Motor neuron (in vitro differentiated cells): ENCODE measurements around the gene ZBTB34. TPM values are rescaled to one million over a fixed set of nuclear protein-coding genes. Genes with fewer than 3 reads are reported as not detected.
A peak's percentile ranks its signal among the peaks of the same experiment; 100 is the strongest.

Source experiments
- ATAC-seq, 8 experiments: fragments of 200-7000 bp; cut with Tn5 transposase; replicated peaks in 6 of 8; 2 replicates each; pipeline ENCODE4 v1.8.0; 2021; ENCODE audit warnings: mild to moderate bottlenecking in 8 of 8, moderate library complexity in 8 of 8
- H3K27ac ChIP-seq, 2 donors: fragments of 250-450 bp; sonication (Bioruptor Pico); 2 replicates each; pipeline ENCODE4 v1.9.0; 2021; ENCODE audit warnings: antibody characterized with exemption in 2 of 2, mild to moderate bottlenecking in 2 of 2, moderate library complexity in 1 of 2
- H3K4me1 ChIP-seq, 2 donors: fragments of 250-450 bp; sonication (Bioruptor Pico); replicated peaks in 1 of 2; 2 replicates each; pipeline ENCODE4 v1.6.1; 2021; ENCODE audit warnings: antibody characterized with exemption in 2 of 2, mild to moderate bottlenecking in 2 of 2, moderate library complexity in 1 of 2
- H3K4me3 ChIP-seq, 5 donors: fragments of 250-450 bp; sonication (Bioruptor Pico); 2 replicates each; pipeline ENCODE4 v1.9.0; 2021; ENCODE audit warnings: antibody characterized with exemption in 5 of 5, mild to moderate bottlenecking in 5 of 5, moderate library complexity in 4 of 5
- WGBS, 10 experiments: fragments of 450-650 bp; shearing (Covaris generic); methylation state at CpG; one replicate each; pipeline ENCODE4 v1.0.0; 2022; 5-methylcytosine and 5-hydroxymethylcytosine counted together
- in situ Hi-C, 9 experiments: fragments of 400-800 bp; cut with MboI; loops; one replicate each; pipeline ENCODE4 v1.15.0; 2021; ENCODE audit warnings: low sequenced_read_pairs in 9 of 9, low pct_unique_long_range_greater_than_20kb in 2 of 9; ENCODE audit not compliant: unreplicated experiment in 9 of 9
- total RNA-seq, 8 experiments: library from RNA; unstranded; fragments of 300-600 nt; gene quantifications; 2 replicates each; pipeline versions ENCODE4 v1.2.3 to v1.2.4, GENCODE V29; 2022

ZBTB34 gene
- total RNA-seq, 8 experiments from 2014 or later, result 2.5 to 17.9 (median 11.0) TPM

DNA sequence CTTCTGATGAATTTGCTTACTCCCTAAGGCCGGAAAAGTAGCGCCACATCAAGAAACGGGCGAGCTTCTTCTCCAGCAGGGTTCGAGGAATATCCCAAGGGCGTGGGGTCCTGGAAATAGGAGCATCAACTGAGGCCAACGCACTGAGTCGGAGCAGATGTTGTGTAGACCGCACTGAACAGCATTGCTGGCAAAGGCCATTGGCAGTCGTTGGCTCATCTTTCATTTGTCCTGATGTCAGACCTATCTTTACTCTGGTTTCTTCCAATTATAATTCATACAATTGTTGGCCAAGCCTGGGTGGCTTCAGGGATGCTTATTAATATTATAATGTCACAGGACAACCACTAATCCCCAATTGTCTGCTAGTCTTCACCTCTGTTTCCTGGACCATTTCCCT, 26.5 kb downstream of the ZBTB34 start:
- 50 to 100% (median 86%) methylated on average over 2 to 9 of the region's 10 CpGs; no CpG with 5 or more reads in 1 of the 10 experiments for WGBS, 10 experiments
- ATAC-seq, result no peak
- H3K27ac ChIP-seq, result no peak overlapping the region

DNA sequence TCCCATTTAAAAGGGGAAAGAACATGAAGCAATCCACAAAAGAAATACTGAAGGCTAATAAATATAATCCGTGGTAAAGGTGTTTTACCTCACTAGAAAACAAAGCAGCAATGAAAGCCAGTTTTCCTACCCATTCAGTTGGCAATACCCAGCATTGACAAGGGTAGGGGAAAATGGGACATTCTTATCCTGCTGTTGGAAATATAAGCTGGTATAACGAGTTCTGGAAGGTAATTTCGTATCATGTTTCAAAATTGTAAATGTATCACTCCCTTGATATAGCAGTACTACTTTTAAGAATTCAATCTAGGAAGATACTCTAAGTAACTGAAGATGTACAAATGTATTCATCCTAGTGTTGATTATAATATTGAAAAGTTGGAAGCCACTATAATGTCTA, 31.2 kb downstream of the ZBTB34 start:
- whole genome bisulfite sequencing, 10 experiments, result 48 to 93% (median 80%) methylated on average over 2 to 3 of the region's 3 CpGs
- Histone ChIP-seq H3K27ac (no peak overlapping the region), H3K4me3 (no peak overlapping the region), H3K4me1 (peaks cover 0 to 2% of the 10 kb centered on the region in 2 donors)
- in situ Hi-C loops, result no loop called here
- ATAC-seq, result no peak

More for the DNA sequence above, 26.5 kb downstream of the ZBTB34 start:
- Histone ChIP-seq H3K4me1 (peaks cover 15 to 26% of the 10 kb centered on the region in 2 donors), H3K4me3 (no peak overlapping the region)
- in situ Hi-C loops, result no loop called here

DNA sequence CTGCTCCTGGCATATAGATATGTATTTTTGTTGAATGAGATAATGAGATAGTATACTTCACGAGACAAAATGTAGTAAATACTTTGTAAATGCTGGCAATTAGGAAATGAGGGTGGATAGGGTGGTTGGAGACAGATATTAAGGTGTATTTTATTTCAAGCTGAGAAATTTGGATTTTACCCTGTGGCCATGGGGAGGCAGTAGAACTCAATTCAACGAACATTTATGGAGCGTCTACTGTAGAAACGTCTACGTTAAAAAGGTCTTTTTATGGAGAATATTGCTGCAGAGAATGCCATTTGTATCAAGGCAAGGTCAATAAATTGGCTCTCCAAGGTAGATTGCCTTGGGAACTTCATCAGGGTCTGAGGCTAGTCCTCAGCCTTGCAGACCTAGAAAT, 32.6 kb downstream of the ZBTB34 start:
- ATAC-seq, result peak in 1 of 8 experiments; percentile 46

DNA sequence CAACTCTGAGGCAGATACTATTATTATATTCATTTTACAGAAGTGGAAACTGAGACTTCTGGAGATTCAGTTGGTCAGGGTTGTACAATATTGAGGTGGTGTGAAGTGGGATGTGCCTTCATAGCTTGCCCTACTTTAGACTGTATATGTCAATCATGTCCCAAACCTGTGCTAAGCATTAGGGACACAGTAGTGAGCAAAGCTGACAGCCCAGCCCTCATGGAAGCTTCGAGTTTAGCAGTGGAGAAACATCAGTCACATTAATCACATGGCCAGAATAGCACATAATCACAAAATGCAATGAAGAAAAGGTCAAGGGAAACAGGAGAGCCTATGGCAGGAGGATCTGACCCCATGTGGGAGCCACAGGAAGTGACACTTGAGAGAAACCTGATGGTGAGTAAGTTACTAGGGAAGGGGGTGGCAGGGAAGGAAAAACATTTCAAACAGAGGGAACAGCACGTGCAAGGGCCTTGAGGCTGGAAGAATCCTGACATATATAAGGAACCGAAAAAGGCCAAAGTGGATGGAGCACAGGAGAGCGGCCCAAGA, 33.7 kb downstream of the ZBTB34 start:
- WGBS, 10 experiments, result 50 to 80% (median 57%) methylated on average over 1 to 3 of the region's 4 CpGs; no CpG with 5 or more reads in 4 of the 10 experiments
- Histone ChIP-seq H3K27ac (no peak overlapping the region), H3K4me1 (no peaks in the 10 kb centered on the region), H3K4me3 (no peak overlapping the region)
- in situ Hi-C loops, result no loop called here
- ATAC-seq, result no peak

More for the DNA sequence above, 32.6 kb downstream of the ZBTB34 start:
- Histone ChIP-seq H3K4me1 (no peaks in the 10 kb centered on the region), H3K27ac (no peak overlapping the region), H3K4me3 (no peak overlapping the region)
- in situ Hi-C loops, result no loop called here
- 18 to 54% (median 33%) methylated on average over 1 to 5 of the region's 5 CpGs; no CpG with 5 or more reads in 3 of the 10 experiments for WGBS, 10 experiments

DNA sequence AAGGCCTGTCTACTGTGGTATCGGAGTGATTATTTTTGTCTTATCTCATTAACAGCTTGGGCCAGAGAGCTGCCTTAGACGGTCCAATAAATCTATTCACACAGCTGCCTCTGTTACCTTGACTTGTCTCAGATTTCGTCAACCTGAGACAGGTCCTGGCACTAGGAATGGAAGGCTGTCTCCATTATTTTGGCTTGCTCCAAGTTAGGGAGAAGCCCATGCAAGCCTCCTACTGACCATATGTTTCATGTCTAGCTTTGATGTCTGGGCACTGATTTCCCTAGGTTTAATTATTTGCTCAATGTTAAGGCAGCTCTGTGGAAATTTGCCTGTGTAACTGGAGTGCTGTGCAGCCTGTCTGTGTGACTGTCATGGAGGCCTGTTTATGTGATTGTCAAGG, 41.8 kb downstream of the ZBTB34 start:
- no peak for ATAC-seq
- H3K4me1 ChIP-seq, result no peaks in the 10 kb centered on the region
- H3K4me3 ChIP-seq, result no peak overlapping the region
- WGBS, 10 experiments, result 38 to 92% (median 60%) methylated on average over 1 to 3 of the region's 3 CpGs; no CpG with 5 or more reads in 1 of the 10 experiments
- H3K27ac ChIP-seq, result no peak overlapping the region
- in situ Hi-C loops, result no loop called here

DNA sequence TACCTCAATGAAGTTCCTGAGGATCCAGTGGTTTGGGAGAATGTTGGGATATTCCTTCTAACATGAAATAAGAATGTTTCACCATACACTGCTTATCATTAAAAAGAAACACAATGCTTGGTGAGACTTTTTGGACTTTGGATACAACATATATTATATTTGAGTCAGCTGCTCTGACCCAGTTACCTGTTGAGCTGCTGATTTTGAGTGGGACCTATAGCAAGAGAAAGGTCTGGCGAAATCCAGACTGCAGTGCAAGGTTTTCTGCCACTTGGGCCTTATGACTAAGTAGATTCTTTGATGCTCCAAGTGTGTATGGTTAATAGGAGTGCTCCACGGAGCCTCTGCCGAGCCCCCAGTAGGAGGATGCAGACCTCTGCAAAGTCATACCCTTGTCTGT, 44.1 kb downstream of the ZBTB34 start:
- ATAC-seq, result no peak
- no peak overlapping the region for H3K27ac ChIP-seq
- no peak overlapping the region for H3K4me3 ChIP-seq
- 0 to 80% (median 65%) methylated on average over 1 to 3 of the region's 3 CpGs; no CpG with 5 or more reads in 5 of the 10 experiments for WGBS, 10 experiments
- in situ Hi-C loops, result no loop called here
- H3K4me1 ChIP-seq, result no peaks in the 10 kb centered on the region

DNA sequence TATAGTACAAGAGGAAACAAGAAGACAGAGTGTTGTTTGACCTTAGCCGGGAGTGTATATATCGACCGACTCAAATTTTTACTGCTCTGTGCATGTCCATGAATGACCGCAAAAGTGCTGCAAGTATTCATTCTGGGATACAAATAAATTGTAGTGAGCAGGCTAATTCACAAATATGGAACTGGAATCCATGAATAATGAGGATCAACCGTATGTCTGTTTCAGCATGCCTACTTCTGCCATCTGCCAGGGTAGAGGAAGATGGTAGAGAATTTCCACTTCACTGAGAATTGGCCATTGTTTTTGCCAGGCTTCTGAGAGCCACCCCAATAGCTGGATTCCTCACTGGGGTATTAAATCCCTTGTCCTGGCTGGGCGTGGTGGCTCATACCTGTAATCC, 45.7 kb downstream of the ZBTB34 start:
- in situ Hi-C loops, result no loop called here
- ATAC-seq, result no peak
- 54 to 96% (median 86%) methylated on average over 3 to 6 of the region's 6 CpGs; no CpG with 5 or more reads in 1 of the 10 experiments for WGBS, 10 experiments
- H3K27ac ChIP-seq, result no peak overlapping the region
- no peak overlapping the region for H3K4me3 ChIP-seq
- no peaks in the 10 kb centered on the region for H3K4me1 ChIP-seq

DNA sequence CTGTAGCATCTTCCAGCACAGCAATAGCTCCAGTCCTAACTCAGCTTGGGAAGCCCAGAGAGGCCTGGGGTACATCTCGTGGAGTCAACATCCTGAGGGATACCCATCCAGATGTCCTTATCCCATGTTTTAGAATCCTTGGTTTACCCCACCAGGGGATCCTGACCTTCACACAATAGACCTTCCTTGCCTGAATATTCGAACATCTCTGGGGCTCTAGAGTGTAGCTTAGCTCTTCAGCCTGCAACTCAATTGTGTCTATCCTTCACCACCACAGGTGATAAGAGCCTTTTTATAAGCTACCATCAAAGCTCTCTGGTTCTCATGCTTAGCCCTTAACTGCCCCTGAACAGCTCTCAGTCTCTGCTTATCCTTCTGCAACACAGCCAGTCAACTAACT, 46.6 kb downstream of the ZBTB34 start:
- Histone ChIP-seq H3K4me3 (no peak overlapping the region), H3K4me1 (no peaks in the 10 kb centered on the region), H3K27ac (no peak overlapping the region)
- 0 to 88% (median 46%) methylated on average over 1 to 2 of the region's 2 CpGs; no CpG with 5 or more reads in 2 of the 10 experiments for WGBS, 10 experiments
- in situ Hi-C loops, result no loop called here
- no peak for ATAC-seq

DNA sequence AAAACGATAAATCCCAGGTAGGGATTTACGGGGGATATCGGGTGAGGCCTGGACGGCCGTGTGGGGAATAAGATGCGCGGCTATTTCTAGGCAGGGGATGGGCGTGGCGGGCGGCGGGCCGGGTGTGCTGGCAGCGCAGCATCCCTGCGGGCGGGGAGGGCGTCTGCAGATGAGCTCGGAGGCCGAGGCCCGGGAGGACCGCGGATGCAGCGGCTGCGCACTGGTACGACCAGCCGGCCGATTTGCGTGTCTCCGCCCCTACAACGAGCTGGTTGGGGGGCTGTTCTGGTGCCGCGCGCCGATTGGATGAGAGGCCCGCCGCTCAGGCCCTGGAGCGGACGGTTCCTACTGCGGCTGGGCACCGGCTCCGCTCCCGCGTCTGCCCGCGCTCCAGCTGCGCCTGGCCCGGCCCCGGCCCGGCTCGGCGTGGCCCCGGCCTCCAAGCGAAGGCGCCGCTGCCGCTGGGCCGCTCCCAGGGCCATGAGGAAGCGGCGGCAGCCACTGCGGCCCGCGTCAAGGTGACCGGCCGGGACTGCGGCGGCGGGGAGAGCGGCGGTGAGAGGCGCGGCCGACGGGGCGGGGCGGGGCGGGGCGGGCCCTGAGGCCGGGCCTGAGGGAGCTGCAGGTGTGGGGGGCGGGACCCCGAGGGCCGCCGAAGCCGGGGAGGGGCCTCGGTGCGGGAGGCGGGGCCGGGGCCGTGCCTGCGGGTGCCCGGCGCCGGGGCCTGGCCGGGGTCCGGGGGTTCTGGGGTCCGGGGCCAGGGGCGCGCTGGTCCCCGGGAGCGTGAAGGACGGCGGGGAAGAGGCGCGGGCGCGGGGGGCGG, 54.2 kb downstream of the ZBTB34 start, which contains the start of gene RALGPS1:
TSS of gene RALGPS1 (plus strand) at position 325 of the 823 bp plus-strand sequence. CDS start 47,508 bp downstream, outside the sequence.
- in situ Hi-C loops, result no loop called here
- peak within 1 kb of the TSS; percentile 63 to 99 (median 72) for H3K4me3 ChIP-seq
- 0 to 3% (median 0%) methylated on average over 1 to 7 of the region's 105 CpGs; no CpG with 5 or more reads in 7 of the 10 experiments for WGBS, 10 experiments
- H3K27ac ChIP-seq, result peak within 1 kb of the TSS; percentile 89 to 95
- H3K4me1 ChIP-seq, result peaks cover 0 to 7% of the 10 kb centered on the region in 2 donors
- peak; percentile 95 to 99 (median 98) for ATAC-seq

DNA sequence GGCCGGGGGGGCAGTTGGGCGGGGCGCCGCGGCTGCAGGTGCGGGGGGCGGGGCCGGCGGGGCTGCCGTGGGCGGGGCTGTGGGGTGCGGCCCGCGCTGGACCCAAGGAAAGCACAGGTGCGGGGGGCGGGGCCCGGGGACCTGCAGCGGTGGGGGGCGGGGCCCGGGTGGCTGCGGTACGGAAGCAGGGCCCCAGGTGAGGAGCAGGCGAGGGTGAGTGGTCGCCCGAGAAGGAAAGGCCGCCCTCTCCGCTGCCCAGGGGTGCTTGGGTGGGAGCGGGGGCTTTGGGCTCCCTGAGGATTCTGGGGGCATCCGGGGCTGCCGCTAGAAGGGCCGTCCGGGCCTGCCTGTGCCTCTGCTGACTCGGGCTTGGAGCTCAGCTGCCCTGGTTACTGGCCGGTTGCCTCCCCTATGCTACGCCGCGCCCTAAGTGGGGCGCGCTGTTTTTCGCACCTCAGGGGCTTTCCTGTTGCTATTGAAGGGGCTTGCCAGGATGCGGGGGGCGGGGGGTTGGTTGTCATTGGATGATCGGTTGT, 54.9 kb downstream of the ZBTB34 start:
- WGBS, 10 experiments, result 0 to 20% (median 0%) methylated on average over 1 to 3 of the region's 43 CpGs; no CpG with 5 or more reads in 7 of the 10 experiments
- peak in 5 of 8 experiments; percentile 1 to 11 (median 7) for ATAC-seq
- no peak overlapping the region for H3K27ac ChIP-seq
- H3K4me3 ChIP-seq, result peak overlapping the region; percentile 63 to 99 (median 72)
- peaks cover 0 to 7% of the 10 kb centered on the region in 2 donors for H3K4me1 ChIP-seq
- in situ Hi-C loops, result no loop called here

DNA sequence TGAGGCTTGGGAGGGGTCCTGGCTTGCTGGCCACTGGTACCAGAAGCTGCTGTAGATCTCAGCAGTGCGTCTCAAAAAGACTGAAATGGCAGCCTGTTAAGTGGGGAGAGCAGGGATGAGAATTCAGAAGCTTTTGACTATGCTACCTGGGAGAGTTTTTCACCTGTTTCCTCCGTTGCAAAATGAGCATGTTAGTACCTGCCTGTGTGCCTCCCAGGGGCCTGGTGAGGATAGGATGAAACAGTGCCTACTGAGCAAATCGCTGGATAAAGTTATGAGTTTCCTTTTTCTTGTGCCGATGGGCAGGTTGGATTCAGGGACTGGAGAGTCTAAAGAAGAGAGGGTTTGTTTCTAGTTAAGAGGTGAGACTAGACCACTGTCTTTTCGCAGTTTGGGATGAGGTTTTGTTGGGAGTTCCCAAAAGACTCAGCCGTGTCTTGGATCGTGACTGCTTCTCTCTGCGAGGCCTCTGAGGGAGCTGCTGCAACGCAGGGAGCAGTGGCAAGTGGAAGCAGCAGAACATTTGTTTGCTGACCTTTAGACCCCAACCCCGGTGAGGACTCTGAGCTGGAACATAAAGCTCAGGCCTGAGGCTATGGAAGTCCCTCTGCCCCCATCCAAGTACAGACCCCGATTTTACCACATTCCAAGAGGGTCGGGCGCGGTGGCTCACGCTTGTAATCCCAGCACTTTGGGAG, 55.6 kb downstream of the ZBTB34 start:
- in situ Hi-C loops, result no loop called here
- no peak overlapping the region for H3K27ac ChIP-seq
- ATAC-seq, result no peak
- peak overlapping the region; percentile 63 to 99 (median 72) for H3K4me3 ChIP-seq
- WGBS, 10 experiments, result 33 to 83% (median 68%) methylated on average over 1 to 15 of the region's 15 CpGs
- peaks cover 0 to 7% of the 10 kb centered on the region in 2 donors for H3K4me1 ChIP-seq

DNA sequence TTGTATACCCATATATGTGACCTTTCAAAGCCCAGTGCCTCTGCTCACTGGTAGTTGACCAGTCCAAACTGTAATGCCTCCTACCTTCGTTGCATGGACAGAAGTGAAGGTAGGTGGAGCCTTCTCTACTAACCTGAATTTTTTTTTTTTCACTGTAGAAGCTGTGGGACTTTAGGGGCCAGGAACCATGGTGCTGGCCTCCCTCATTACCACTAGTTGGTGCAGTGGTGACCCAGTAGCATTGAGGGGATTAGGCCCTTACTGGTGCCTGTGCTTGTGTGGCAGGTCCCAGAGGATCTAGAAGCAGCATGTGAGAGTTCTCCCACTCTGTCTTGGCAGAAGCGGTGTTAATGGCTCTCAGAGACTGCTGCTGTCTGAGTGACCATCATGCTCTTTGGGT, 56.5 kb downstream of the ZBTB34 start:
- no peak for ATAC-seq

More for the DNA sequence above, 56.5 kb downstream of the ZBTB34 start:
- in situ Hi-C loops, result no loop called here
- H3K27ac ChIP-seq, result no peak overlapping the region
- H3K4me3 ChIP-seq, result no peak overlapping the region
- H3K4me1 ChIP-seq, result peaks cover 0 to 7% of the 10 kb centered on the region in 2 donors
- WGBS, 10 experiments, result 0 to 100% (median 75%) methylated on average over 1 to 2 of the region's 2 CpGs; no CpG with 5 or more reads in 4 of the 10 experiments
